K562 (cell line): ENCODE results near the gene TTLL11.

ENCODE experiments used
- CHD4 ChIP-seq: fragments of 200-600 bp; sonication (generic); IDR thresholded peaks from 3 replicates; pipeline ENCODE4 v1.6.1; 2012; ENCODE audit warnings: low read depth, mild to moderate bottlenecking, mixed read lengths, low read length, inconsistent platforms; ENCODE audit not compliant: insufficient read depth, insufficient replicate concordance, poor library complexity, severe bottlenecking
- CREB5 ChIP-seq: fragments of 250-450 bp; sonication (Bioruptor Pico); IDR thresholded peaks from 2 replicates; pipeline ENCODE4 v1.5.0; 2020; ENCODE audit warnings: mild to moderate bottlenecking
- HDAC2 ChIP-seq: fragments of 450-650 bp; IDR thresholded peaks from 2 replicates; pipeline ENCODE4 v1.6.1; 2016; ENCODE audit warnings: mild to moderate bottlenecking
- MYC ChIP-seq, 2 experiments: fragments of 250-450 bp in 1 of 2; sonication (Bioruptor Pico) in 1 of 2; IDR thresholded peaks; 2 replicates each; pipeline versions ENCODE4 v1.5.1 to v1.6.1; 2012 to 2021; ENCODE audit warnings: low read depth in 2 of 2, borderline replicate concordance in 1 of 2, improper control_type of control experiment in 1 of 2, low read length in 1 of 2, mild to moderate bottlenecking in 1 of 2, moderate library complexity in 1 of 2
- NFE2 ChIP-seq: IDR thresholded peaks from 2 replicates; pipeline ENCODE4 v1.6.1; 2014; ENCODE audit warnings: antibody characterized with exemption, low read depth
- POLR2AphosphoS5 ChIP-seq: IDR thresholded peaks from 2 replicates; pipeline ENCODE4 v1.6.1; 2011; ENCODE audit warnings: mild to moderate bottlenecking, low read depth, low read length, moderate library complexity; ENCODE audit not compliant: control insufficient read depth, insufficient read depth
- SPI1 ChIP-seq: IDR thresholded peaks from 2 replicates; pipeline ENCODE4 v1.6.1; 2011; ENCODE audit warnings: low read depth, low read length, control low read depth, borderline replicate concordance
- SREBF2 ChIP-seq: sonication (generic); formaldehyde crosslinking; IDR thresholded peaks from 2 replicates; pipeline ENCODE4 v1.4.0; 2020; ENCODE audit warnings: mild to moderate bottlenecking, missing genetic modification reagents

- TF ChIP-seq CHD4: no peak
- TF ChIP-seq SREBF2: no peak
- no peak for TF ChIP-seq NFE2
- TF ChIP-seq HDAC2: no peak
- TF ChIP-seq CREB5 (CRISPR knock-in tag): no peak
- peak; percentile 42; the same call in 1 of the 2 replicates for TF ChIP-seq SPI1
- no peak for TF ChIP-seq POLR2AphosphoS5
- no peak for TF ChIP-seq MYC (IDR thresholded peaks at IDR 0.05; ENCODE audit: low read depth, low read length)
- TF ChIP-seq MYC (CRISPR knock-in tag; IDR thresholded peaks at IDR 0.05; ENCODE audit: borderline replicate concordance, low read depth): no peak
Measured at GRCh38 chr9:122059955-122060324, 33.2 kb downstream of the TTLL11 start.
